IPS DF 6.9 (cell line): ENCODE results near the gene LRP4.
"Not testable (repeated sequence)": the region's sequence is repeated elsewhere in the genome, so short reads cannot be mapped to it uniquely, and the experiment has no call there.

Experiments used
- DNase-seq: peaks from one replicate; pipeline ENCODE4 v3.0.0-alpha.2; 2013; ENCODE audit warnings: low read depth, low spot score
- H3K27ac ChIP-seq: one replicate; pipeline ENCODE4 v1.5.1; 2013; ENCODE audit warnings: low read length, control low read depth
- H3K27me3 ChIP-seq: 2 replicates; pipeline ENCODE4 v1.6.1; 2013; ENCODE audit warnings: mild to moderate bottlenecking, low read length; ENCODE audit not compliant: control insufficient read depth, insufficient read depth
- H3K36me3 ChIP-seq: 2 replicates; pipeline ENCODE4 v1.6.1; 2013; ENCODE audit warnings: low read length; ENCODE audit not compliant: control insufficient read depth, insufficient read depth
- H3K4me1 ChIP-seq: 2 replicates; pipeline ENCODE4 v1.6.1; 2013; ENCODE audit warnings: low read length; ENCODE audit not compliant: control insufficient read depth, insufficient read depth
- H3K4me3 ChIP-seq: 2 replicates; pipeline ENCODE4 v1.5.1; 2013; ENCODE audit warnings: mild to moderate bottlenecking, low read length
- H3K9me3 ChIP-seq: 2 replicates; pipeline ENCODE4 v1.6.1; 2013; ENCODE audit warnings: low read length, inconsistent platforms; ENCODE audit not compliant: control insufficient read depth, insufficient read depth
- WGBS: extraction: QIAGEN DNeasy Blood & Tissue Kit; methylation state at CpG from one replicate; pipeline ENCODE4 v1.1.7; 2013; ENCODE audit warnings: mixed read lengths, missing lambda C conversion rate; ENCODE audit not compliant: insufficient read length, insufficient coverage; 5-methylcytosine and 5-hydroxymethylcytosine counted together

Gene LRP4, protein sequence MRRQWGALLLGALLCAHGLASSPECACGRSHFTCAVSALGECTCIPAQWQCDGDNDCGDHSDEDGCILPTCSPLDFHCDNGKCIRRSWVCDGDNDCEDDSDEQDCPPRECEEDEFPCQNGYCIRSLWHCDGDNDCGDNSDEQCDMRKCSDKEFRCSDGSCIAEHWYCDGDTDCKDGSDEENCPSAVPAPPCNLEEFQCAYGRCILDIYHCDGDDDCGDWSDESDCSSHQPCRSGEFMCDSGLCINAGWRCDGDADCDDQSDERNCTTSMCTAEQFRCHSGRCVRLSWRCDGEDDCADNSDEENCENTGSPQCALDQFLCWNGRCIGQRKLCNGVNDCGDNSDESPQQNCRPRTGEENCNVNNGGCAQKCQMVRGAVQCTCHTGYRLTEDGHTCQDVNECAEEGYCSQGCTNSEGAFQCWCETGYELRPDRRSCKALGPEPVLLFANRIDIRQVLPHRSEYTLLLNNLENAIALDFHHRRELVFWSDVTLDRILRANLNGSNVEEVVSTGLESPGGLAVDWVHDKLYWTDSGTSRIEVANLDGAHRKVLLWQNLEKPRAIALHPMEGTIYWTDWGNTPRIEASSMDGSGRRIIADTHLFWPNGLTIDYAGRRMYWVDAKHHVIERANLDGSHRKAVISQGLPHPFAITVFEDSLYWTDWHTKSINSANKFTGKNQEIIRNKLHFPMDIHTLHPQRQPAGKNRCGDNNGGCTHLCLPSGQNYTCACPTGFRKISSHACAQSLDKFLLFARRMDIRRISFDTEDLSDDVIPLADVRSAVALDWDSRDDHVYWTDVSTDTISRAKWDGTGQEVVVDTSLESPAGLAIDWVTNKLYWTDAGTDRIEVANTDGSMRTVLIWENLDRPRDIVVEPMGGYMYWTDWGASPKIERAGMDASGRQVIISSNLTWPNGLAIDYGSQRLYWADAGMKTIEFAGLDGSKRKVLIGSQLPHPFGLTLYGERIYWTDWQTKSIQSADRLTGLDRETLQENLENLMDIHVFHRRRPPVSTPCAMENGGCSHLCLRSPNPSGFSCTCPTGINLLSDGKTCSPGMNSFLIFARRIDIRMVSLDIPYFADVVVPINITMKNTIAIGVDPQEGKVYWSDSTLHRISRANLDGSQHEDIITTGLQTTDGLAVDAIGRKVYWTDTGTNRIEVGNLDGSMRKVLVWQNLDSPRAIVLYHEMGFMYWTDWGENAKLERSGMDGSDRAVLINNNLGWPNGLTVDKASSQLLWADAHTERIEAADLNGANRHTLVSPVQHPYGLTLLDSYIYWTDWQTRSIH (N-terminal part only)

DNA sequence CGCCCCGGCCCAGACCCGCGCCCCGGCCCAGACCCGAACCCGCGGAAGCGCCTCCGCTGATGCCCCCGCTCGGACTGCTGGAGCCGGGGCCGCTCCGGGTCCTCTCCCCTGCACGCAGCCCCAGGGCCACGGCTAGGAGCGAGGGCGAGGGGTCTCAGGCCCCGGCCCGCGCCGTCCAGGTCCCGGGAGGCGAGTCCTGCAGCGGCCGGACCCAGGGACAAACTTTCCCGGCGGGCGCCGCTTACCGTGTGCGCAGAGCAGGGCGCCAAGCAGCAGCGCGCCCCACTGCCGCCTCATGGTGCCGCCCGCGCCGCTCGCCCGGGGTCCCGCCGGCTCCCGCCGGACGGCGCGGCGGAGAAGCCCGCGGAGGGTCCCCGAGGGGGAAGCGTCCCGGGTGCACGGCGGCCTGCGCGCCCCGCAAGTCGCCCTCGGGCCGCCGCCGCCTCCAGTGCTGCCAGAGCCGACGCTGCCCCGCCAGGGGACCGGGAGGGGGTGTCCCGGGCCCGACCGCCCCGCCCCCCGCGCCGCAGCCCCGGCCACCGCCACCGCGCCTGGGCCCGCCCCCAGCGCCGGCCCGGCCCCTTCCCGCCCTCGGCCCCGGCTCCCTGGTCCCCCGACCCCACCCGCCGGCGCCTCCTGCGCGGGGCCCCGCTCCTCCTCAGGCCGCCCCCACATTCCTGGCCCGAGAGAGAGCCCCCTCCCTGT is at the start of gene LRP4:
Gene LRP4 (minus strand): TSS at position 468 of the 705 bp plus-strand sequence. CDS start 171 bp downstream, at position 297.
- Histone ChIP-seq H3K27me3 (peaks cover 2% of the 10 kb centered on the region; the same call in 1 of the 2 replicates), H3K27ac (no peak within 1 kb of the TSS), H3K4me3 (peak within 1 kb of the TSS; percentile 53), H3K36me3 (no peaks in the 10 kb centered on the region), H3K4me1 (peaks cover 3% of the 10 kb centered on the region; the same call in 1 of the 2 replicates), H3K9me3 (no peaks in the 10 kb centered on the region)
- WGBS = no CpG with 5 or more reads among the region's 97 CpGs
- DNase-seq = no peak

DNA sequence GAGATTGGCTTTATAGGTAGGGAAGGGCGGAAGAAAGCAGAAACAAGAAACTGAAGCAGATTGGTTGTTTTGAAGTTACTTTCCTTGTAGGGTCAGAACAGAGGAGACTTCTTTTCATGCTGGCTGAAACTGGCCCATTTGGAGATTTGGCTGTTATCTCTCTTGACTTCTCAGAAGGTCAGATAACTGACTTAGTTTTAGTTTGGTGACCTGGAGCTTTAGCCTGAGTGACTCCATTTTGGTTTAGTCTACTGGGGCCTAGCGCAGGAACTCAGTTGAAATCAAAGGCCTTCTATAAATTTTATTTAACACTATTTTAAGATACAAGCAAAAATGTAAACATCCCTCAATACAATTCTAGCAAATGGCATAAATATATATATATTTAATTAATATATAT is 49.6 kb upstream of the LRP4 start:
- DNase-seq = no peak
- no peak overlapping the region for H3K27ac ChIP-seq
- H3K4me3 ChIP-seq = no peak overlapping the region
- no peaks in the 10 kb centered on the region for H3K27me3 ChIP-seq
- no peaks in the 10 kb centered on the region for H3K4me1 ChIP-seq
- WGBS = no CpG with 5 or more reads among the region's 2 CpGs
- H3K36me3 ChIP-seq = no peaks in the 10 kb centered on the region
- no peaks in the 10 kb centered on the region for H3K9me3 ChIP-seq

DNA sequence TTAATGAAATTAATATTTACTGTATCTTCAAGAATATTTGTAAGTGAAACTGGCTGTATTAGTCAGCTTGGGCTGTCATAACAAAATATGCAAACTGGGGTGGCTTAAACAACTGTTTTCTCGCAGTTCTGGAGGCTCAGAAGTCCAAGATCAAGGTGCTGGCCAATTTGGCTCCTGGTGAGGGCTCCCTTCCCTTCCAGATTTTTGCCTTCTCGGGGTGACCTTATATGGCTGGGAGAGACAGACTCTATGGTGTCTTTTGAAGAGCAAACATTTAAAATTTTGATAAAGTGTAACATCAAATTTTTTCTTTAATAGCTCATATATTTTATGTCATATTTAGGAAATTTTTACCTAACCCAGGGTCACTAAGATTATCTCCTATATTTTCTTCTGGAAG is 48.4 kb upstream of the LRP4 start:
- Histone ChIP-seq H3K4me1 (no peaks in the 10 kb centered on the region), H3K27ac (no peak overlapping the region), H3K9me3 (no peaks in the 10 kb centered on the region), H3K36me3 (no peaks in the 10 kb centered on the region), H3K4me3 (no peak overlapping the region), H3K27me3 (no peaks in the 10 kb centered on the region)
- DNase-seq = no peak
- WGBS = no CpG with 5 or more reads among the region's 2 CpGs

DNA sequence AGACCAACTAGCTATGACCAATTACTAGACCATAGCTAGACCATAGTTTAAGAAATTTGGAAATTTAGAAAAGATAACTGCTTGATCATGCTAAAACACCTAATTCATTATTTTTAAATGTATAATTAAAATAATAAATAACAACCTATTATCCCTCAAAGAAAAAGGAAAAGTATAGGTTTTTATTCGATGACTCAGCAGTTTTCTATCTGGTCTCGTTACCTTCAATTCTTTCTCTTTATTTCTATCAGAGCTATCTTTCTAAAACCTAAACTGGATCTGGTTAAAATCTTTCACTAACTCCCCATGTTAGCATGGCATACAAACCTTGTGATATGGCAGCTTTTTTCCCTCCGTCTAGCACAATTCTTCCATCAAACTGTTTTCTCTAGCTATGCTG is 45.5 kb upstream of the LRP4 start:
- Histone ChIP-seq H3K4me1 (no peaks in the 10 kb centered on the region), H3K9me3 (no peaks in the 10 kb centered on the region), H3K4me3 (no peak overlapping the region), H3K27me3 (no peaks in the 10 kb centered on the region), H3K36me3 (no peaks in the 10 kb centered on the region), H3K27ac (no peak overlapping the region)
- WGBS = no CpG with 5 or more reads among the region's 3 CpGs
- no peak for DNase-seq

DNA sequence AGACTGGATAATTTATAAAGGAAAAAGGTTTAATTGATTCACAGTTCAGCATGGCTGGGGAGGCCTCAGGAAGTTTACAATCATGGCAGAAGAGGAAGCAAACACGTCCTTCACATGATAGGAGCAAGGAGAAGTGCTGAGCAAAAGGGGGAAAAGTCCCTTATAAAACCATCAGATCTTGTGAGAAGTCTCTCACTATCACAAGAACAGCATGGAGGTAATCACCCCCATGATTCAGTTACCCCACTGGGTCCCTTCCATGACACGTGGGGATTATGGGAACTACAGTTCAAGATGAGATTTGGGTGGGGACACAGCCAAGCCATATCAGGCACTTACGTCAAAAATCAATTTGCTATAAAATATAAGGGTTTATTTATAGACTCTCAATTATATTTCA is 43.5 kb upstream of the LRP4 start:
- H3K4me3 ChIP-seq, H3K9me3 ChIP-seq, H3K27me3 ChIP-seq, DNase-seq, H3K27ac ChIP-seq, H3K4me1 ChIP-seq, H3K36me3 ChIP-seq: not testable (repeated sequence)
- WGBS = no CpG with 5 or more reads among the region's 3 CpGs

DNA sequence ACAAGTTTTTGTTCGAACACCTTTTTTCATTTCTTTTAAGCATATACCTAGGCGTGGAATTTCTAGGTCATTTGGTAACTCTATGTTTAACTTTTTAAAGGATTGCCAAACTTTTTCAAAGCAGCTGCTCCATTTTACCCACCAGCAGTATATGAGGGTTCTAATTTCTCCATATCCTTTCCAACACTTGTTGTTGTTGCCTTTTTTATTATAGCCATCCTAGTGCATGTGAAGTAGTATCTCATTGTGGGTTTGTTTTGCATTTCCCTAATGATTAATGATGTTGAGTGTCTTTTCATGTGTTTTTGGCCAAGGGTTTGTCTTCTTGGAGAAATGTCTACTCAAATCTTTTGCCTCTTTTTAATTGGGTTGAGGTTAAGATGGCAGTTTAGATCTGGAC is 42.7 kb upstream of the LRP4 start:
- no peaks in the 10 kb centered on the region for H3K9me3 ChIP-seq
- H3K27me3 ChIP-seq = no peaks in the 10 kb centered on the region
- no peak overlapping the region for H3K4me3 ChIP-seq
- no CpG with 5 or more reads among the region's 2 CpGs for WGBS
- H3K27ac ChIP-seq = no peak overlapping the region
- no peaks in the 10 kb centered on the region for H3K4me1 ChIP-seq
- no peaks in the 10 kb centered on the region for H3K36me3 ChIP-seq
- DNase-seq = no peak

DNA sequence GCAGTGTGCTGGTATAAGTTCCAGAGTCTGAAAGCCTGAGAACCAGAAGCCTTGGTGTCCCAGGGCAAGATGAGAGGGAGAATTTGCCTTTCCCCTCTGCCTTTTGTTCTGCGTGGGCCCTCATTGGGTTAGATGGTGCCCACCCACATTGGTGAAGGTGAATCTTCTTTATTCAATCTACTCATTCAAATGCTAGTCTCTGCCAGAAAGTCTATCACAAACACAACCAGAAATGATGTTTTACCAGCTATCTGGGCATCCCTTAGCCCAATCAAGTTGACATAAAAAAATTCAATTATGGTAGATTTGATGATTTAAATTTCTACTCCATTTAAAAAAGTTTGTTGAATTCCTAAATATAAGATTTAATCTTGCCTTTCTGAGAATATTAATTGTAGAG is 40.4 kb upstream of the LRP4 start:
- Histone ChIP-seq H3K27me3 (no peaks in the 10 kb centered on the region), H3K4me1 (no peaks in the 10 kb centered on the region), H3K36me3 (no peaks in the 10 kb centered on the region), H3K27ac (no peak overlapping the region), H3K9me3 (no peaks in the 10 kb centered on the region), H3K4me3 (no peak overlapping the region)
- no peak for DNase-seq
- no CpG with 5 or more reads among the region's 1 CpG for WGBS

DNA sequence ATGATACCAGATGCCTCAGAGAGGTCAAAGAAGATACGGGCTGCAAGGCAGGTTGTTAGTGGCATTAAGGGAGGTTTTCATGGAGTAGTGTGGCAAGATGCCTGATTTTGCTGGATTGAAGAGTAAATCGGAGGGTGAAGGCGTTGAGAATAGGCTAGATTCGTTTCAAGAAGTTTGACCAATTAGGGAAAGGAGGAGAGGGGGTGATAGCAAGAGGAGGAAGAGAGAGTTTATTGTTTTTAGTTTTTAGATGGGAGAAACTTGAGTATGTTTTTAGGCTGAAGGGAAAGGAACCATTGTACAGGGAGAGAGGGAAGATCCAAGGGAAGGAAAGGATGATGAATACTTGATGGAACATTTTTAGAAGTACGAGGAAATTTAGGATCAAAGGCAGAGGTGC is 34.7 kb upstream of the LRP4 start:
- WGBS = 100% methylated on average over 3 of the region's 5 CpGs
- H3K27me3 ChIP-seq = no peaks in the 10 kb centered on the region

DNA sequence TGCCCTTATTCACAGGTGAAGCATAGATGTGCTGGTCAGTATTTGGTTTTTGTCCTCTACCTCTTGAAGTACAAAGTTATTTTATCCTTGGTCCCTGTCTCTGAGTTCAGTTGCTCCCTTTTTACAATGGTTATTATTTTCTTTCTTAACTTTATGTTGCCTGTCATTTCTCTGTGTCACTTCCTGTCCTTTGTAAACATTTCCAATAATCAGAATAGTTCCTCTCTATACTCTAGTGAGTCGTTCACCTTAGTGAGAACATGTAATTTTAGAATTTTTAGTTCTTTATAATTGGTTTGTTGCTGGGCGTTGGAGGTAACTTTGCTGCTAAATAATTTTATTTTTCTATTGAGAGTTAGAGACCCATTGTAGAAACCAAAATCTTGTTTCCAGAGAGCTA is 34.2 kb upstream of the LRP4 start:
- Histone ChIP-seq H3K9me3 (no peaks in the 10 kb centered on the region), H3K27me3 (no peaks in the 10 kb centered on the region), H3K27ac (no peak overlapping the region), H3K4me3 (no peak overlapping the region), H3K36me3 (no peaks in the 10 kb centered on the region), H3K4me1 (no peaks in the 10 kb centered on the region)
- no peak for DNase-seq
- no CpG with 5 or more reads among the region's 2 CpGs for WGBS

More for the DNA sequence above, 34.7 kb upstream of the LRP4 start:
- no peak overlapping the region for H3K4me3 ChIP-seq
- H3K36me3 ChIP-seq = no peaks in the 10 kb centered on the region
- DNase-seq = no peak
- no peak overlapping the region for H3K27ac ChIP-seq
- no peaks in the 10 kb centered on the region for H3K4me1 ChIP-seq
- no peaks in the 10 kb centered on the region for H3K9me3 ChIP-seq
